Activated T-helper 1 cell treated with Interleukin-2 at 50 U/mL for 16 hours (primary cell): ENCODE results near the gene RHOD.
A peak's percentile ranks its signal among the peaks of the same experiment; 100 is the strongest.

ENCODE experiments used
- DNase-seq: peaks from one replicate; pipeline ENCODE4 v3.0.0-alpha.2; 2020; ENCODE audit warnings: low read depth

Gene RHOD

GRCh38 chr11:67056267-67057204 lies at the start of gene RHOD:
RHOD (plus strand) TSS chr11:67056847; CDS start chr11:67056903, 56 bp downstream.
- DNase-seq, result peak; percentile 27

- DNase-seq, result no peak
These were observed 49.5 kb upstream of the RHOD start for GRCh38 chr11:67007126-67007525.

GRCh38 chr11:67010296-67010905 lies 46.2 kb upstream of the RHOD start:
- no peak for DNase-seq

- DNase-seq, result no peak
These were observed 43.1 kb upstream of the RHOD start for GRCh38 chr11:67013511-67014045.

- DNase-seq, result no peak
These were observed 42.3 kb upstream of the RHOD start for GRCh38 chr11:67014343-67014742.

- DNase-seq, result no peak
These were observed 41.6 kb upstream of the RHOD start for GRCh38 chr11:67015048-67015447.

- DNase-seq, result no peak
These were observed 40.1 kb upstream of the RHOD start for GRCh38 chr11:67016550-67016949.

GRCh38 chr11:67020949-67021348 lies 35.7 kb upstream of the RHOD start:
- no peak for DNase-seq

- no peak for DNase-seq
These were observed 34.2 kb upstream of the RHOD start for GRCh38 chr11:67022341-67022933.

GRCh38 chr11:67022961-67023956 lies 33.4 kb upstream of the RHOD start, which contains the start of gene SYT12:
SYT12 (plus strand) TSS chr11:67023134; CDS start chr11:67030145, 7,011 bp downstream.
- DNase-seq, result no peak

GRCh38 chr11:67023957-67024353 lies 32.7 kb upstream of the RHOD start:
- no peak for DNase-seq

- DNase-seq, result peak; percentile 20
These were observed 32.2 kb upstream of the RHOD start for GRCh38 chr11:67024410-67024809.

- DNase-seq, result no peak
These were observed 31.7 kb upstream of the RHOD start for GRCh38 chr11:67024966-67025365.

GRCh38 chr11:67025750-67026149 lies 30.9 kb upstream of the RHOD start:
- DNase-seq, result no peak

- no peak for DNase-seq
These were observed 29.7 kb upstream of the RHOD start for GRCh38 chr11:67026941-67027340.

GRCh38 chr11:67027483-67027930 lies 29.1 kb upstream of the RHOD start:
- no peak for DNase-seq

- no peak for DNase-seq
These were observed 28.6 kb upstream of the RHOD start for GRCh38 chr11:67027943-67028542.

- no peak for DNase-seq
These were observed 27.5 kb upstream of the RHOD start for GRCh38 chr11:67029146-67029545.

- no peak for DNase-seq
These were observed 25.7 kb upstream of the RHOD start for GRCh38 chr11:67030976-67031375.

GRCh38 chr11:67031791-67032561 lies 24.7 kb upstream of the RHOD start:
- no peak for DNase-seq
